Left kidney (tissue), 2 donors: ENCODE measurements around the gene VASH2. TPM values are rescaled to one million over a fixed set of nuclear protein-coding genes. Genes with fewer than 3 reads are reported as not detected.
"Not testable (repeated sequence)": the region's sequence is repeated elsewhere in the genome, so short reads cannot be mapped to it uniquely, and the experiment has no call there.

Source experiments
- DNase-seq: peaks from one replicate; pipeline ENCODE4 v3.0.0-alpha.2; 2013
- polyA plus RNA-seq: library from polyadenylated mRNA; unstranded; fragments of 120-200 nt; gene quantifications from one replicate; pipeline ENCODE4 v1.2.1, GENCODE V29; 2013; ENCODE audit not compliant: insufficient read length

The VASH2 gene
- polyA plus RNA-seq, 1 donor, result 27.2 TPM

DNA sequence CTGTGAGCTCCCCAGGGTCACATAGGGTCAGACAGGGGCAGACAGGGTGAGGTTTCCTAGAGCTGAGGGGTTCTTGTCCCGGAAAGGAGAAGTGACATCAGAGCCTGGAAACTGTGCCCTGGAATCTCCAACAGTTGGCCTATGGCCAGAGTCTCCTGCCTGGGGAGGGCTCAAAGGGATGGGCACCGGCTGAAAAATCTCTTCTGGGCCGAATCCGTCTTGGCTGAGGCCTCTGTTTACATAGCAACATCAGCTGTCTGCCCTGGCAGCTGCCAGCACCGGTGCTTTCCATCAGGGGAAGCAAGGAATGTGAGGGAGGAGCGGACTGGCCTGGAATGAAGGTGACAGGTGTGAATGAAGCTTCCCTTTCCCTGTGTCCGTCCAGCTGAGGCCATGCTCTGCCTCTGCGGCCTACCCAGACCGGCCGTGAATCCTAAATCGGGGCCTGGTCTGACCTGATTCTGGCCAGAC is 30.7 kb downstream of the VASH2 start:
- DNase-seq, result no peak

DNA sequence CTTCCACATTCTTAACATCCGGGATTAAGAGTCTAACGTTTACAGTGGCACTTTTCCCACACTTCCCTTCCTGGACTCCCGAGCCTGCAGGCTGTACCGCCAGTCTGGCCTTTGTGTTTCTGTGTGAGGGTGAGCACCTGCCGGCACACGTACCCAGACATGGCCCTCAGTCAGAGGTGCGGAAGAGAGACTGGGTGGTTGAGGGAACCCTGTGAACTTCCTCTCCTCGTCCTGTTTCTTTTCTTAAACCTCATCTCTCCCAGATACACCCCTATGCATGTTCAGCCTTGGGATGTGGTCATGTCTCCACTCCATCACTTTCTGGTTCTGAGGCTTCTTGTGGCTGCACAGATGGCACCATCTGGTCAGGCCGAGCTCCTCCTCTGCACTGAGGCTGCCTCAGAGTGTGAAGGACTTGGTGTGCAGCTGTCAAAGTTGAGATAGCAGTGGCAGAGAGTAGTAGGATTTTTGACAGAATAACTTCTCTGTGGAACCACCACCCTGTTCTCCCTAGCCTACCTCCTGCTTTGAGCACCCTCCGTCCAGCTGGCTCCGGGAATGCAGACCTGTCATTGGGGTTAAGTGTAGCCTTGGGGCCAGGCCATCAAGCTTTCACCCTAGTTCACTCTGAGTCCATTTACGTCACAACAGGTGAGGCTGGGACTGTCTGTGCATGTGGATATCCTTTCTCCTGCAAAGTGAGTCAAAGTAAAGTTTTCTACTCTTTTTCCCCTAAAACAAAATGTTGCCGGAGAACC is 31.4 kb downstream of the VASH2 start:
- no peak for DNase-seq

DNA sequence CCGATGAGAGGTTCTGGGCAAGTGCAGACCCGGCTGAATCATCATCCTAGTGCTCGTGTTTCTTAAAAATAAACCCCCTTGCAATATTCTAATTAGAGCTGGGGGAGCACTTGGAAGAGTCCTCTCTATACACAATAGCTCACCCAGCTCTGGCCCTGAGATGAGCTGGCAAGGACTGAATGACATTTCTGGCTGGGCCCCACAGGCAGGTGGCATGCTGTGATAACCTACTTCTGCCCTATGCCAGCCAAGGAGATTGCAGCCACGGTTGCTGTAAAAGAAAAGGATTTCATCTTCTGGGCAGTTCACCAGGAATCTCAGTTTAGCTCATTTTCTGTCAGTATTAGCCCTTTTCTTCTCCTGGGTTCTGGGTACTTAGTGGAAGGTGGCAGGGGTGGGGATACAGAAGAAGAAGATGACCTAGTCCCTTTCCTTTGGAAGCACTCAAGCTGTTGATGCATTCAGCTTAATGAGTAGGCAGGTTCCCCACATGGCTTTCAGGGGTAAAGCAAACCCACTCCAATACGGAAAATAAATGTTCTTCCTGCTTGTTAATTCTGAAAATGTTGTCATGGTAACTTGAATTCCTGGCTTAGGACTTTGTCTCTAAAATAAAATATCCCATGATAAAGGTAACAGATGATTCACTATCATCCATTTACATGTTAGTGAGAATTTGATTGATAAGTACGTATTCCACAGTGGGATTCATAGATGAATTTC is 32.2 kb downstream of the VASH2 start:
- no peak for DNase-seq

DNA sequence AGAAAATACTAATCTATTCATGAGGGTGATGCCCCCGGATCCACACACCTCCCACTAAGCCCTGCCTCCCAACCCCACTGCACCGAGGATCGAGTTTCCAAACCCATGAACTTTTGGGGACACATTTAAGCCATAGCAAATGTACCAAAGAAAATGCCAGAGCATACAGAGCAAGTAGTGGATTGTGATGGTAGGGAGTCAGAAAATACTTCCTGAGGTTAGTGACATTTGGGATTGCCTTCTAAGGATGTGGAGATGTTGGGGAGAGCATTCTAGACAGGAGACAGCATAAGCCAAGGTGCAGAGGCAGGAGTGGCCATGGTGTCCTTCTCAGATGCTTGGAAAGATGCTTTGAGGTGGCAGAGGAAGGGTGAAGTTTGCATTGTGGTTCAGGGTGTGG is 33.1 kb downstream of the VASH2 start:
- DNase-seq, result no peak

DNA sequence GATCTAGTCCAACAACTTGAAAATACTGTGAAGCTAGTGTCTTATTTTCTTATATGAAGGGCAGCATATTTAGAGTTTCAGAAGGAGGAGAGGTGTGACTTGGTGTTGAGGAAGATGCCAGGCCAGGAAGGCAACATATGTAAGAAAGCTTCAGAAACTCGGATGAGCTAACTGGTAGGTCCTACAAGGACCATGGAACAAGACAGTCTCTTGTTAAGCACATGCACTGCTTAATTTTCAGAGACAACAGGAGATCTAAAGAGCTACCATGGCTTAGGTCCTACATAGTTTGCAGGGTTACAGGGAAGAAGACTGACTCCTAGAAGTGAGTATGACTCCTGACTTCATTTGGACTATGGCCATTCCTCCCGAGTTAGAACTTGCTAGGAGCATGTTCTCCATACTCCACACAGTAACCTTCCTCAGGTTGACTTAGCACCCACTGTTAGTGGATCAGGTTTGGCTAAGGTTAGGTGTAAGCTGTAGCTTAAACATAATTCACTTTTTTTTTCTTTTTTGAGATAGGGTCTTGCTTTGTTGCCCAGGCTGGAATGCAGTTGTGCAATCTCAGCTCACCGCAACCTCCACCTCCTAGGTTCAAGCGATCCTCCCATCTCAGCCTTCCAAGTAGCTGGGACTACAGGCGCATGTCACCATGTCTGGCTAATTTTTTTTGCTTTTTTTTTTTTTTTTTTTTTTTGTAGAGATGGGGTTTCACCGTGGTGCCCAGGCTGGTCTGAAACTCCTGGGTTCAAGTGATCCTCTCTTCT is 34.4 kb downstream of the VASH2 start:
- DNase-seq, result no peak

DNA sequence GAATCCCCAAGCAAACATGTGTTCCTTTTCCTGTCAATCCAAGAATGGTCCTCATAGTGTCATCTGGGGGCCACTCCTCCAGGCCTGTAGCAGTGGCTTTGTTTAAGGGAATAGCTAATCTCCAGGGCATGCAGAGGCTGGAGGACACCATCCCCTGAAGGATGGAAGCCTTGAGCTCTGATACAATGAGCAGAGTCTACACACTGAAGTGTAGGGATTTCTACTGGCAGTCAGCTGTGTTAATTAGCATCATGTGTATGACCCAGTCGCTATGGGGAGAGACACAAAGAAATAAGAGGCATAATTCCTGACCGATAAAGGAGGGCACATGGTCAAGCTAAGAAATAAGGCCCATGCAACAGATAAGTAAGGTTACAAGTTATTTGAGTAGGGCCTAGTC is 36.2 kb downstream of the VASH2 start:
- no peak for DNase-seq

DNA sequence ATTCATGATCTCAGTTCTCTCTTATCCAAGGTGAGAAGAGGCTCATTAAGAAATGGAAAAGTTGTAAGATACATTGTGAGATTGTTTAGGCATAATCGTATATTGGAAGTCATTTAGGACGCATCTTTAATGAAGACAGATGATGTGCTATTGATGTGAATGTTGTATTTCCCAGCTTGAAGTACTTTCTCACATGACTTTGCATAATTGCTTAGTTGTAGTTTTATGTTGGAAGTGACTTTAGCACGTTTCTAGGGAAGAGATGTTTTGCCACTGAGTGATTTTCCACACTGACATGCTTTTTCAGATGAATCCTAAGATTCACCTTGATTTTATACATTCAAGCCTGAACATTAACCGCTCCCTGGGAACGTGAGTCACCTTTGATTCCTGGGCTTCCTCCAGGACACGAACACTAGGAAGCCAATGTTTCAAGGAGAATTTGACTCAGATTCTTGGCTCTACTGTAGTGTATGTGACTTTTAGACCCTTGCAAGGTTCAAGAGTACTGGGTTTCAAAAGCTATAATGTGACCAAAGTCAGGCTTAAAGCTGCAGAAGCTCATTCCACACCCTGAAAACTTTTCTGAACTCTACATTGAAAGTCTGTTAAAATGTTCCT is 37.5 kb downstream of the VASH2 start:
- DNase-seq, result no peak

DNA sequence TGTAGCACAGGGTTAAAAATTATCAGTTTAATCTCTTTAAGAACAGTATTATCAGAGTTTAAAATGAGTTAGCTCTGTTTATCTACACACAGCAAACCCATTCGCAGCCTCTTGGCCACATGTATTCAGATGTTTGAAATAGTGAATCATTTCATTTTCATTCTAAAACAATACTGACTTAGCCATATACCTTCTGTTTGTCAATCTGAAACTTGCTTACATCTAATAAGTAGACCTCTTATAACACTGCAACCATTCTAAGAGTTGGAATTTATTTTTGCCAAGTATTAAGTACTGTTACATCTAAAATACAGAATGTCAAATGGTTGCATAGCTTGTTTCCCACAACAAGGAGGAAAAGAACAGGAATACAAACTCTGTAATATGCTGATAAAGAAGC is 39.9 kb downstream of the VASH2 start:
- no peak for DNase-seq

DNA sequence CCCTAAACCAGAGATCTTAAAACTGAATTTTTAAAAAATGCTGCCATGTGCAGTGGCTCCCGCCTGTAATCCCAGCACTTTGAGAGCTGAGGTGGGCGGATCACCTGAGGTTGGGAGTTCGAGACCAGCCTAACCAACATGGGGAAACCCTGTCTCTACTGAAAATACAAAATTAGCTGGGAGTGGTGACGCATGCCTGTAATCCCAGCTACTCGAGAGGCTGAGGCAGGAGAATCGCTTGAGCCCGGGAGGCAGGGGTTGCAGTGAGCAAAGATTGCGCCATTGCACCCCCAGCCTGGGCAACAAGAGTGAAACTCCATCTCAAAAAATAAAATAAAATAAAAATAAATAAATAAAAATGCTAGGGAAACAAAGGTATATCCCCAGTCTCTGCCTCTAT is 43.6 kb downstream of the VASH2 start:
- DNase-seq, result not testable (repeated sequence)

DNA sequence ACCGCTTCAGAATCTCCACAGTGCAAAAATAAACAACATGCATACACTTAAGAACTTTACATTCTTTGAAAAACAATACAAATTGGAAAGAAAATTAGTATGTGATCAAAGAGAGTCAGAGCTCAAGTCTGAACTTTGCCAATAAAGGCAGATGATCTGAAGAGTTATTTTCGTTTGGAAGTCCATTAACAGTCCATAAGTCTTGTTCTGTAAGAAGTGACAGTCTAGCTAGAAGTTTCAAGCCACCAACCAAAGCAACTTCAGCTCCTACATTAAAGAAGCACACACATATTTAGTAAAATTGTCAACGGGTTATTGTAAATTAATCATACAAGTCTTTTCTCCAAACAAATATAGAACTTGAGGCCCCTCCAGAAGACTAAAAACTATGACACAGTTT is 44.6 kb downstream of the VASH2 start:
- no peak for DNase-seq

DNA sequence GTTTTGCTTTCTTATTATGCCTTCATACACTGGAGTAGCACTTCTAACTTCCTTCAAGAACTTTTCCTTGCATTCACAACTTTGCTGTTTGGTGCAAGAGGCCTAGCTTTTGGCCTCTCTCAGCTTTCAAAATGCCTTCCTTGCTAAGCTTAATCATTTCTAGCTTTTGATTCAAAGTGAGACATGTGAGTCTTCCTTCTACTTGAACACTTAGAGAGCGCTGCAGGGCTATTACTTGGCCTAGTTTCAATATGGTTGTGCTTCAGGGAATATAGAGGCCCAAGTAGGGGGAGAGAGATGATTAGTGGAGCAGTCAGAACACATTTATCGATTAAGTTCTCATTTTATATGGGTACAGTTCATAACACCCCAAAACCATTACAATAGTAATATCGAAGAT is 52.9 kb downstream of the VASH2 start:
- no peak for DNase-seq

DNA sequence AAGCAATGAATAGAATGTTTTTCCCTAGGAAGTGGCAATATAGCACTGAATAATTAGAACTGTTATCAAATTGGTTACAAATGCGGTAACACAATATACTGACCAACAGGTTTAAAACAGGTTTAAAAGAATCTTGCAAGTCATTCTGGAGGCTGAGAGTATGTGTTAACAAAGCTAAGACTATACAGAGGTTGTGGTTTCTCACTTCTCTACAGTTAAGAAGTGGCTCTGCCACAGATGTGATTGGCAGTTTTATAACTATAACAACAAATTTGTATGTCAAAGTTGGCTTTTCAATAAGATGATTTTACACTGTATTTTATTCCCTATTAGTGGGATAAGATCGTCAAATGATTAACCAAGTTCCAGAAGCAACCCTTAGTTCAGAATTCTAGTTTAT is 58.2 kb downstream of the VASH2 start:
- DNase-seq, result no peak

DNA sequence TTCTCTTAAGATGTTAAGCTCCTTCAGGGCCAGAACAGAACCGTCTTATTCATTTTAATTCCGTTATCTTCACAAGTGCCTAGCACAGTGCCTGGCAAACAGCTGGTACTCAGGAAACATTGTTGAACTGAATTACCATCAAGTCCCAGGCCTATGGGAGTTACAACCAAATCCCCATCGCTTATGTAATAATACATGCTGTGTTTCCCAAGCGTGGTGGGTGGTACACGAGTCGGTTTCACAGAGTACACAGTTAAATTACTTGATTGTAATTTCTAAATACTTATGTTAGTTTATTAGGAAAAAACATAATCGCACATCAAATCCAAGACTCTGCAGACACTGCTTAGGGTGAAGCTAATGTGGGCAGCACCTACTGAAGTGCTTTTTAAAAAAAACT is 64.3 kb downstream of the VASH2 start:
- peak; percentile 11 for DNase-seq

DNA sequence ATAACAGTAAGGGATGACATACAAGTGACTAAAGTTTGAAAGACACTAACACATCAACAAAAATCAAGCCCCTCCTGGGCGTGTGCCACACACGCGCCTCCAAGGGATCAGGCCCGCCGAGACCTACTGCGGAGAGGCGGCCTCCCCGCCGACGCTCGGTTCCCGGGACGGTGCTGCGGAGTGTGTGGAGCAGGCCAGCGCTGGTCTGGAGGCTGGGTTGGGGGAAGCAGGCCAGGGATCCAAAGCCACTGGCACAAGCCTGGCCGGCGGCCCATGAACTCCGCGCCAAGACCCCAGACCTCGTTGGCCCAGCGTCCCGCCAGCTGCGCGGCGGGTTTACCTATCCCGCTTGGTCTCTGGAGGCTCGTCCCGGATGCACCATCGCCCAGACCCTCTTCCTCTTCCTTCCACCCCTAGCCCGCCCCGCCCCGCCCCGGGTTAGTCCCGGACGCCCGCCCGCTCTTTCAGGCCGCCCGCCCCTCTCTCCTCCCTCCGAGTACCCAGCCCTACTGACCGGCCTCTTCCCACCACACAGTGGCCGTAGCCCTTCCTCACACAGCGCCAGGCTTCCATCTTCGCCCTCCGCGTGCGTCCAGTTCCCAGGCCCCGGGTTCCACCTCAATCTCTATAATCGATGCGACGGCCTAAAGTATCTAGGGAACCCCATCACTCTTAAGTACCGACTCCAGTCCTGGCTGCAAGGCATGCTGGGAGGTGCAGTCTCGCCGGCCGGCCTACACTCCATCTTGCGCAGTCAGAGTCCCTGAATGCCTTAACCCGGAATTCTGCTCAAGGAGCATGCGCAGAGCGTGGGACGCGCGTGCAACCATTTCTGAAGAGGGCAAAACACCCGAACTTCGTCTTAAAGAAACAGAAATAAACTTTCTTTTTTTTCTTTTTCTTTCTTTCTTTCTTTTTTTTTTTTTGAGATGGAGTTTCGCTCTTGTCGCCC is 65.0 kb downstream of the VASH2 start, which contains the start of gene ANGEL2:
Gene ANGEL2, minus strand, starts transcription at position 769 of the 952 bp plus-strand sequence. Its CDS starts 196 bp downstream, at position 573.
- DNase-seq, result peak; percentile 98

DNA sequence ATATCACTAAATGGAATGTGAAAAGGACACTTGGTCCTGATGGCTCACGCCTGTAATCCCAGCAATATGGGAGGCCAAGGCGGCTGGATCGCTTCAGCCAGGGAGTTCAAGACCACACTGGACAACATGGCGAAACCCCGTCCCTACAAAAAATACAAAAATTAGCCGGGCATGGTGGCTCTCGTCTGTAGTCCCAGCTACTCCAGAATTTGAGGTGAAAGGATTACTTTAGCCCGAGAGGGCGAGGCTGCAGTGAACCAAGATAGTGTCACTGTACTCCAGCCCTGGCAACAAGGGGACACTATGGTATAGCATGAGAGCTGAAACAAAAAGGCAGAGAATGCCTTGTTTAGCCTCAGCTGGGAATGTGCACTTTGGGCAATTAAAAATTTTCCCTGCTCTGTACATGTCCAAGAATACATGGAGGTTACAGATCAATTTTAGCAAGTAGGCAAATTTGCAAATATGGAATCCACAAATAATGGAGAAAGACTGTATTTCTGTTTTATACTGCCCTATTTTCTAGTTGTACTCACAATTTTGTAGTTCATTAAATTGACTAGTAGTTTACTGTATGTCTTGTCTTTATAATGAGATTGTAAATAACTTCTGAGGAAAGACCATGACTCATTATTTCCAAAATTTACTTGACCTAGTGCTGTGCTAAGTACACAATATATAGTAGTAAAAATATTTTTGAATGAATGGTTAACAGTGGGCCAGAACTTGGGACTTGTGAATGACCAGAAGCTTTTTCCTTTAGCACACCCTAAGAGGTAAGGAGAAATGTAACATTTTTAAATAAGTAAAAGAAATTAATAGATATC is 67.3 kb downstream of the VASH2 start:
- DNase-seq, result no peak

DNA sequence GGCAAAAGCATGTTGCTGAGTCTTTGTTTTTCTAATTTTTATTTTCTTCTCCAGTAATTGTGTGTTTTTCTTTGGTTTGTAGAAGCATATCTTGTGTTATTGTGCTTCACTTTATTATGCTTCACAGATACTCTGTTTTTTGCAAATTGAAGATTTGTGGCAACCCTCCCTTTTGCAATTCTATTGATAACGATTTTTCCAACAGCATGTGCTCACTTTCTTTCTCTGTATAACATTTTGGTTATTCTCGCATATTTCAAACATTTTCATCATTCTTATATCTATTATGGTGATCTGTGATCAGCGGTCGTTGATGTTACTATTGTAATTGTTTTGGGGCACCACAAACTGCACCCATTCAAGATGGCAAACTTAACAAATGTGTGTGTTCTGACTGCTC is 69.1 kb downstream of the VASH2 start:
- DNase-seq, result no peak

DNA sequence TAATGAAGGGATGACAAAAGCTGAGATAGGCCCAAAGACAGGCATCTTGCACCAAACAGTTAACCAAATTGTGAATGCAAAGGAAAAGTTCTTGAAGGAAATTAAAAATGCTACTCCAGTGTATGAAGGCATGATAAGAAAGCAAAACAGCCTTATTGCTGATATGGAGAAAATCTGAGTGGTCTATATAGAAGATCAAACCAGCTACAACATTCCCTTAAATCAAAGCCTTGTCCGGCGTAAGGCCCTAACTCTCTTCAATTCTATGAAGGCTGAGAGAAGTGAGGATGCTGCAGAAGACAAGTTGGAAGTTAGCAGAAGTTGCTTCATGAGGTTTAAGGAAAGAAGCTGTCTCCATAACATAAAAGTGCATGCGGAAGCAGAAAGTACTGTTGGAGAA is 69.7 kb downstream of the VASH2 start:
- DNase-seq, result no peak

DNA sequence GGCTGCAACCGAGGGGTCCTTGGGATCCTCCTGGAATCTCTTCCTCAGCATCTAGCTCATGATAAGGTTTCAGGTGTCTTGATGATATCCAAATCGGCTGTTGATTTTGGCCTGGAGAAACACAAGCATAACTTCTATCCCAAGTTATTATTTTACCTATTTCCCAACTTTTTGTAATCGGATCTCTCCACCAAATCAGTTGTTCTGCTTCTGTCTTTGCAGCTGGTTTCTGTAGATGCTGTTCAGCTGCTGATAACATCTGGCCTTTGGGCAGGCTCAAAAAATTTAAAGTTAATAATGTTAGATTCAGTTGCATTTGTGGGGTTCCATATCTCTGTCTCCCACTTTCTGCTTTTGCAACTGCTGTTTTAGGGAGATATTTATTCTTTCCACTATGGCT is 76.7 kb downstream of the VASH2 start:
- DNase-seq, result not testable (repeated sequence)

DNA sequence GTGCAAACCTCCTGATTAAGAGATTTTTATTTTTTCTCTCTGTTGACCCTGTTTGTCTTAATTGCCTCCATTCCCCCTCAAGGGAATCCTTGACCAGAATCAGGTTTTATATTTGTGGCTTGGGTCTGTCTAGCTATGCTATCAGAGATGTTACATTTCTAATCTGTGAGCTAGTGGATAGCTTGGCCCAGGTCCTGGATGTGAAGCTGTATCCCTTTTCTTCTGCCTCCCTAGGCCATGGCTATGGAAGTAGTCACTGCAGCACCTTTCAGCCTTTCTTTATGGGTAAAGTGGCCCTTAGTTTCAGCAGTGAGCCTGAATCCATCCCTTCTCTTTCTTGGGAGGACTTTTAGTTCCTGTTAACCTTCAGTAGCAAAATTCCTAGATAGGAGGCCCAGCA is 82.3 kb downstream of the VASH2 start:
- DNase-seq, result no peak

DNA sequence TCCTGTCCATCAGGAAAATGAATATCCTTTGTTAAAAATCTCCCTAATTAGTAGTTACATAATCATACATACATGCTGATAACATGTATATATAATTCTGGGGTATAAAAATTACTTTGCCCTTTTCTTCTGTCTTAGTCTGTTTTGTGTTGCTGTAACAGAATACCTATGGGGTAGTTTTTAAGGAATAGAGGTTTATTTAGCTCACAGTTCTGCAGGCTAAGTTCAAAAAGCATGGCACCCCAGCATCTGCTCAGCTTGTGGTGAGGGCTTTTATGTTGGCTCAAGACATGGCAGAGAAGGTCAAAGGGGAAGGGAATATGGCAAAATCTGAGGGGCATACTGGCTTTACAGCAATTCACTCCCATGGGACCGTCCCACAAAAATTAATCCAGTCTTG is 84.4 kb downstream of the VASH2 start:
- no peak for DNase-seq
